HG02973 (cell line): ENCODE measurements around the gene CACNB4.
"Not testable (repeated sequence)": the region's sequence is repeated elsewhere in the genome, so short reads cannot be mapped to it uniquely, and the experiment has no call there.

Experiments used
- ATAC-seq: cut with Tn5 transposase; IDR thresholded peaks from one replicate; pipeline ENCODE4 v1.9.1; 2021; ENCODE audit warnings: moderate library complexity; ENCODE audit not compliant: unreplicated experiment

The CACNB4 gene

GRCh38 chr2:151794422-151794821 lies 304.4 kb downstream of the CACNB4 start:
- not testable (repeated sequence) for ATAC-seq

GRCh38 chr2:151793123-151793522 lies 305.7 kb downstream of the CACNB4 start:
- ATAC-seq: no peak

GRCh38 chr2:151792589-151792988 lies 306.3 kb downstream of the CACNB4 start:
- no peak for ATAC-seq

GRCh38 chr2:151791545-151791944 lies 307.3 kb downstream of the CACNB4 start:
- no peak for ATAC-seq

GRCh38 chr2:151790689-151791088 lies 308.2 kb downstream of the CACNB4 start:
- ATAC-seq: no peak

GRCh38 chr2:151789055-151789834 lies 309.6 kb downstream of the CACNB4 start:
- no peak for ATAC-seq

GRCh38 chr2:151786483-151786882 lies 312.4 kb downstream of the CACNB4 start:
- ATAC-seq: no peak

- no peak for ATAC-seq
These were observed 312.8 kb downstream of the CACNB4 start for GRCh38 chr2:151786077-151786476.

GRCh38 chr2:151783133-151783520 lies 315.7 kb downstream of the CACNB4 start:
- ATAC-seq: no peak
